Liver (tissue), 9 donors: ENCODE measurements around the gene CRABP2. TPM values are rescaled to one million over a fixed set of nuclear protein-coding genes. Genes with fewer than 3 reads are reported as not detected.

Experiments
- DNase-seq: peaks from one replicate; pipeline ENCODE4 v3.0.0-alpha.2; 2017; ENCODE audit warnings: low spot score
- H3K27ac ChIP-seq, 2 donors: one replicate each; pipeline ENCODE4 v1.7.0; 2013; ENCODE audit warnings: inconsistent platforms in 2 of 2, low read length in 2 of 2, control low read depth in 1 of 2, low read depth in 1 of 2, mild to moderate bottlenecking in 1 of 2
- H3K27me3 ChIP-seq, 4 donors: one replicate each; pipeline versions ENCODE4 v1.6.1 to v1.7.0; 2013; ENCODE audit warnings: low read length in 3 of 4, inconsistent platforms in 1 of 4, mild to moderate bottlenecking in 1 of 4, moderate library complexity in 1 of 4; ENCODE audit not compliant: control insufficient read depth in 4 of 4, insufficient read depth in 4 of 4
- H3K36me3 ChIP-seq, 4 donors: one replicate each; pipeline versions ENCODE4 v1.6.1 to v1.7.0; 2013; ENCODE audit warnings: low read length in 3 of 4, mild to moderate bottlenecking in 3 of 4, low read depth in 1 of 4, moderate library complexity in 1 of 4; ENCODE audit not compliant: control insufficient read depth in 4 of 4, insufficient read depth in 3 of 4
- H3K4me1 ChIP-seq, 4 donors: one replicate each; pipeline versions ENCODE4 v1.6.1 to v1.7.0; 2013; ENCODE audit warnings: low read length in 3 of 4, mild to moderate bottlenecking in 3 of 4, moderate library complexity in 1 of 4; ENCODE audit not compliant: control insufficient read depth in 4 of 4, insufficient read depth in 4 of 4
- H3K4me3 ChIP-seq, 3 donors: one replicate each; pipeline versions ENCODE4 v1.6.1 to v1.7.0; 2013; ENCODE audit warnings: low read length in 3 of 3, control low read depth in 1 of 3, low read depth in 1 of 3, mild to moderate bottlenecking in 1 of 3
- H3K9ac ChIP-seq, 2 donors: one replicate each; pipeline ENCODE4 v1.7.0; 2013; ENCODE audit warnings: low read length in 2 of 2, mild to moderate bottlenecking in 2 of 2, moderate library complexity in 2 of 2, control low read depth in 1 of 2, low read depth in 1 of 2
- H3K9me3 ChIP-seq, 4 donors: one replicate each; pipeline versions ENCODE4 v1.6.1 to v1.7.0; 2013; ENCODE audit warnings: low read length in 3 of 4; ENCODE audit not compliant: control insufficient read depth in 4 of 4
- CTCF ChIP-seq: fragments of 150-350 bp; IDR thresholded peaks from 2 replicates; pipeline ENCODE4 v1.5.1; 2017; ENCODE audit warnings: improper control_type of control experiment, low read depth, low read length; ENCODE audit not compliant: missing input control
- EGR1 ChIP-seq, 2 donors: IDR thresholded peaks; 2 replicates each; pipeline ENCODE4 v1.6.1; 2016 to 2018; ENCODE audit warnings: antibody characterized with exemption in 2 of 2, low read depth in 2 of 2
- FOXA1 ChIP-seq: IDR thresholded peaks from 2 replicates; pipeline ENCODE4 v1.6.1; 2016; ENCODE audit warnings: antibody characterized with exemption
- FOXA2 ChIP-seq: IDR thresholded peaks from 2 replicates; pipeline ENCODE4 v1.6.1; 2016; ENCODE audit warnings: antibody characterized with exemption
- GABPA ChIP-seq, 2 donors: IDR thresholded peaks in 1 of 2; conservative IDR thresholded peaks in 1 of 2; 2 replicates each; pipeline ENCODE4 v1.6.1; 2016; ENCODE audit warnings: antibody characterized with exemption in 2 of 2, mild to moderate bottlenecking in 1 of 2, moderate library complexity in 1 of 2
- HNF4A ChIP-seq, 2 donors: conservative IDR thresholded peaks; 2 replicates each; pipeline ENCODE4 v1.6.1; 2016; ENCODE audit warnings: antibody characterized with exemption in 2 of 2, mild to moderate bottlenecking in 2 of 2
- HNF4G ChIP-seq: IDR thresholded peaks from 2 replicates; pipeline ENCODE4 v1.6.1; 2016; ENCODE audit warnings: antibody characterized with exemption
- JUND ChIP-seq, 2 donors: IDR thresholded peaks; 2 replicates each; pipeline ENCODE4 v1.6.1; 2016; ENCODE audit warnings: antibody characterized with exemption in 2 of 2
- NR2F2 ChIP-seq: IDR thresholded peaks from 2 replicates; pipeline ENCODE4 v1.6.1; 2016; ENCODE audit warnings: antibody characterized with exemption
- RAD21 ChIP-seq, 2 donors: IDR thresholded peaks; 2 replicates each; pipeline ENCODE4 v1.6.1; 2016; ENCODE audit warnings: antibody characterized with exemption in 2 of 2, mild to moderate bottlenecking in 2 of 2
- REST ChIP-seq: IDR thresholded peaks from 2 replicates; pipeline ENCODE4 v1.6.1; 2016; ENCODE audit warnings: antibody characterized with exemption, mild to moderate bottlenecking
- RXRA ChIP-seq, 2 donors: IDR thresholded peaks; 2 replicates each; pipeline ENCODE4 v1.6.1; 2017 to 2018; ENCODE audit warnings: antibody characterized with exemption in 2 of 2, mild to moderate bottlenecking in 1 of 2
- SP1 ChIP-seq: IDR thresholded peaks from 2 replicates; pipeline ENCODE4 v1.6.1; 2018; ENCODE audit warnings: antibody characterized with exemption, mild to moderate bottlenecking
- TAF1 ChIP-seq: conservative IDR thresholded peaks from 2 replicates; pipeline ENCODE4 v1.6.1; 2016; ENCODE audit warnings: antibody characterized with exemption, mild to moderate bottlenecking
- YY1 ChIP-seq: IDR thresholded peaks from 2 replicates; pipeline ENCODE4 v1.6.1; 2016; ENCODE audit warnings: antibody characterized with exemption, mild to moderate bottlenecking
- ZBTB33 ChIP-seq: IDR thresholded peaks from 2 replicates; pipeline ENCODE4 v1.6.1; 2016; ENCODE audit warnings: antibody characterized with exemption
- WGBS: extraction: QIAGEN DNeasy Blood & Tissue Kit; methylation state at CpG from one replicate; pipeline ENCODE4 v1.1.7; 2013; 5-methylcytosine and 5-hydroxymethylcytosine counted together
- polyA plus RNA-seq, 2 donors: library from polyadenylated mRNA; stranded (reverse) in 1 of 2; unstranded in 1 of 2; fragments of 200-250 nt in 1 of 2; fragments of >200 nt in 1 of 2; fragmentation: Nextera tagmentation in 1 of 2; extraction: Ambion mirVana in 1 of 2; gene quantifications; one replicate each; pipeline versions ENCODE4 v1.2.1 to v1.2.3, GENCODE V29; 2013 to 2015
- total RNA-seq, 2 donors: library from RNA; depleted of rRNA; stranded (reverse); fragments of >200 nt; gene quantifications; one replicate each; pipeline ENCODE4 v1.2.3, GENCODE V29; 2014
- TF ChIP-seq, protein P1 (sequence below): IDR thresholded peaks from 2 replicates; pipeline ENCODE4 v1.6.1; 2016; ENCODE audit warnings: antibody characterized with exemption
- TF ChIP-seq, protein P2 (sequence below): IDR thresholded peaks from 2 replicates; pipeline ENCODE4 v1.6.1; 2016; ENCODE audit warnings: antibody characterized with exemption
- donor health status: healthy.
- donor health status: healthy.
- donor health status: healthy.
- donor health status: healthy.
- donor health status: healthy.

Gene CRABP2
- total and polyA plus RNA-seq, 4 donors, result 0.14 to 0.22 TPM; not detected in 2

DNA sequence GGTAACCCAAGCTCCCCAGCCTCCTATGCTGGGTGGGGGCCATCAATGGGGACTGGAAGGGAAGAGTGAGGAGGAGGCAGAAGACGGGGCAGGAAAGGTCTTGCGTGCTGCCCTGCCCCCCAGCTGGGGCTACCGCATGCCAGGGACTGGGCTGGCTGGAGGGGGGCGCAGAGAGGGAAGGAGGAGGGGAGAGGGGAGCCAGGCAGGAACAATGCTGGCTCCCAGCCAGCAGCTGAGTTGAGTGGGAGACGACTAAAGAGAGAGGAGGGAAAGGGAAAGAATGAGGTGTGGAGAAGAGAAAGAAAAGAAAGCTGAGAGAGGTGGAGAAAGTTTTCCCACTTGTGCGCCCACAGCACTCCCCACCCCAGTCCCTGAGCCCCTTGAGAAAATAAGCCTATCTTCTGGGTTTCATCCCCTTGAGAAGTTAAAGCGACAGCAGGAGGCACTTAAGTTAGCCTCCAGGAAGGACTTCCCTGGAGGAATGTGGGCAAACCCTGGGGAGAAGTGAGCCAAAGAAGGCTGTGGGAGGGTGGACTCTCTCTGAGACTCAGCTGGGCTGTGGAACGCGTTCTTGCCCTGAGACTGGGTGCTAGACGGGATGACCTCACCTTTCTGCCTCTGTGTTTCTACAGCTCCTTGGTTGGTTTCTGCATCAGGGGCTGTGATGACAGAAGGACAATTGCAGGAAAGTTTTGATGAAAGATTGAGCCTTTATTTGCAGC is 15.3 kb downstream of the CRABP2 start:
- H3K9me3 ChIP-seq, result no peaks in the 10 kb centered on the region
- H3K9ac ChIP-seq, result no peak overlapping the region
- H3K4me1 ChIP-seq, result peaks cover 0 to 5% (median 3%) of the 10 kb centered on the region in 4 donors
- DNase-seq, result no peak
- peaks cover 0 to 2% (median under 1%) of the 10 kb centered on the region in 4 donors for H3K27me3 ChIP-seq
- TF ChIP-seq FOXA1, result no peak
- TF ChIP-seq HNF4G, result no peak
- no peak for TF ChIP-seq YY1
- TF ChIP-seq CTCF, result no peak
- no peak for TF ChIP-seq SP1
- no peak for TF ChIP-seq NR2F2
- TF ChIP-seq RAD21 (IDR thresholded peaks at IDR 0.05), result no peak
- no peak for TF ChIP-seq TAF1
- TF ChIP-seq, protein P1, sequence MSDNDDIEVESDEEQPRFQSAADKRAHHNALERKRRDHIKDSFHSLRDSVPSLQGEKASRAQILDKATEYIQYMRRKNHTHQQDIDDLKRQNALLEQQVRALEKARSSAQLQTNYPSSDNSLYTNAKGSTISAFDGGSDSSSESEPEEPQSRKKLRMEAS, result no peak
- TF ChIP-seq JUND (IDR thresholded peaks at IDR 0.05), result no peak
- TF ChIP-seq REST, result no peak
- TF ChIP-seq, protein P2, sequence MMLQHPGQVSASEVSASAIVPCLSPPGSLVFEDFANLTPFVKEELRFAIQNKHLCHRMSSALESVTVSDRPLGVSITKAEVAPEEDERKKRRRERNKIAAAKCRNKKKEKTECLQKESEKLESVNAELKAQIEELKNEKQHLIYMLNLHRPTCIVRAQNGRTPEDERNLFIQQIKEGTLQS, result no peak
- TF ChIP-seq RXRA (IDR thresholded peaks at IDR 0.05), result no peak
- TF ChIP-seq EGR1 (IDR thresholded peaks at IDR 0.05; ENCODE audit: low read depth in 2 of 2), result no peak
- no peak for TF ChIP-seq FOXA2
- TF ChIP-seq ZBTB33, result no peak
- TF ChIP-seq HNF4A (conservative IDR thresholded peaks at IDR 0.05), result no peak
- TF ChIP-seq GABPA (IDR thresholded peaks at IDR 0.05 in 1 of 2, conservative IDR thresholded peaks at IDR 0.05 in 1 of 2), result no peak
- no peak overlapping the region for H3K27ac ChIP-seq
- H3K4me3 ChIP-seq, result no peak overlapping the region
- H3K36me3 ChIP-seq, result no peaks in the 10 kb centered on the region
- 27% methylated on average over 10 of the region's 10 CpGs for WGBS
